Activated CD4-positive, alpha-beta T cell treated with anti-CD3 and anti-CD28 coated beads, Interleukin-2, amount 50 U/mL, for 16 hours (primary cell): ENCODE data around the gene TET2.
A peak's percentile ranks its signal among the peaks of the same experiment; 100 is the strongest.

Experiments
- DNase-seq: peaks from one replicate; pipeline ENCODE4 v3.0.0-alpha.2; 2020

Gene TET2

DNA sequence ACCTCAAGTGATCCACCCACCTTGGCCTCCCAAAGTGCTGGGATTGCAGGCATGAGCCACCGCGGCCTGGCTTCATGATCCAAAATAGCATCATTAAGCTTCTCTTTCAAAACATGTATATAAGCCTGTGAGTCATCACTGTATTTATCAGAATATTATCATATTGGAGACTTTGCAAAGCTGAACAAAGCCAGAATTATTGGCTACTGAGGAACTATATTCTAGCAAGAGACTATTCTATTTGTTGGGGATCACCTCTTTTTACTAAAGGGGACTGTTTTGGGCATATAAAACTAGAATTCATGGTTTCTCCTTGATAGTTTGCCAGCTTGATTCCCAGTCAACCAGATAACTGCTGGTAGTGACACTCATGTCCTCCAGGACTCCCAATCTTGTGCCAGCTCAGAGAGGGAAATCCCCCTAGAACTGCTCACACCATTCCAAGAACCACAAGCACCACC is 40.1 kb downstream of the TET2 start:
- DNase-seq, result no peak

GRCh38 chr4:105189855-105190650 is 43.4 kb downstream of the TET2 start:
- peak; percentile 5 for DNase-seq

- peak; percentile 56 for DNase-seq
Observed at GRCh38 chr4:105191621-105192210, 45.0 kb downstream of the TET2 start.

GRCh38 chr4:105192474-105192873 is 45.8 kb downstream of the TET2 start:
- no peak for DNase-seq

- DNase-seq, result no peak
Observed at GRCh38 chr4:105192910-105193309, 46.2 kb downstream of the TET2 start.

DNA sequence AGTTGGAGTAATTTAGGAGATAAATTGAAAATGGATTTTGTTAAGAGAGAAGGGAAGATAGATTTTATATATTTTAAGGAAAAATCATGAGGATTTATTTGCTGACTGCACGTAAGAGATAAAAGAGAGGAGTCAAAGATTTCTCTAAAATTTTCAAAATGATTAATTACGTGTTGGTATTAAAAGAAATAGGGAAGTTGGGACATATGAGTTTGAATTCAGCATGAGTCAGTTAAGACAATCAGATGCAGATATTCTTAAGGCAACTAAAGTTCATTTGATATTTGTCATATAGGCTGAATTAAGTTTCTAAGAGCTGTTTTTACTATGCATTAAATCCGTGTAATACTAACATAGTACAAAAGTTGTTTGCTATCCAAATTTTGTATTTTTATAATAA is 46.9 kb downstream of the TET2 start:
- DNase-seq, result no peak

DNA sequence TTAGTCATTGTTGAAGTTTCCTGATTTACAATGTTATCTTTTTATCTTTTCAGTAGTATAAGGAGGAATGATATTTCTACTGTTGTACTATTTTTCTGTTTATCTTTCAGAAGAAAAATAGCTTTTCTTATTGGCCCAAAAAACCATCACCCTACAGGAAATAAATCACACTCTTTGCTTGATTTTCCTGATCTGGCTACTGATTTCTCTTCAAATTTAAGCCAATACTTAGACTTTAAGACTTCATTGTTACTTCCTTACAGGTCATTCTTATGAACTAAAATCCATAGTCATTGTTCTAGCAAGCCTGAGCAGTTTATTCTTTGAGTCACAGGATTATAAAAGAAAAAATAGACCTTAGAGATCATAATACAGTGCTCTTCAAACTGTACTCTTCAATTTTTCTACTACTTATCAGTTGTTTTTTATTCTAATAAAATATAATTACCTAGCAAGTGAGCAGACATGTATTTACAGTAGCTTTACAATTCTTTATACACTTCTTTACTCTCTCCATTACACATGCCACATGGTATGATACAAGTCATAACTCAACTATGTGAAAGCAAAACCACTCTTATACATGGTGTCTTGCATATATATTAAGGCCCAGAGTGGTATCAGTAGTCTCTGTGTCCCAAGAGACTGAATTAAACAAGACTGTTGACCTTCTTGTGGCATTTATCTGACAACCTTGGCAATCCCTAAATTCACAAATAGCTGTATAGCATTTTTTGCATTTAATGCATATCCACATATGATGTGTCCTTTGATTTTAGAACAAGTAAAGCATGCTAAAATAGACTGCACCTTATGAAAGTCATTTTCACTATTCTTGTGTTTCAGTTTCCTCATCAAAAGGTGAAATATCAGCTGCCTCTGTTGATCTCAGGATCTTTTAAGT is 47.9 kb downstream of the TET2 start:
- peak; percentile 40 for DNase-seq

GRCh38 chr4:105196523-105197145 is 50.0 kb downstream of the TET2 start:
- DNase-seq, result no peak

- DNase-seq, result no peak
Observed at GRCh38 chr4:105197777-105198176, 51.1 kb downstream of the TET2 start.

DNA sequence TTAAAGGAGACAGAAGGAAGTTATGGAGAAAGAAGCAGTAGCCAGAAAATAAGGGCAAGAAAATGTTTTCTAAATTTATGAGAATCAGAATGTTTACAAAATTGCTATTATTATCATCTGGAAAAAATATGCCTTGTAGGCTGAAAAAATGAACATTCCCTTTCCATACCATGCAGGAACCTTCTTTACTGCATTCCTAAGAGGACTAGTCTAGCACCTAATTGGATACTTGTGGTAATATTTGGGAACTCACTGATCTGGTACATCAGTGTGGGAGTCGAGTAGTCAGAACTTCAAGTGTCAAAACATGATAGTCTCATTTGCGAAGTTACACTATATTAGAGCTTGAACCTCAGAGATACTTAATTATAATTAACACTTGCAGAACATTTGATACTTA is 51.9 kb downstream of the TET2 start:
- DNase-seq, result no peak

DNA sequence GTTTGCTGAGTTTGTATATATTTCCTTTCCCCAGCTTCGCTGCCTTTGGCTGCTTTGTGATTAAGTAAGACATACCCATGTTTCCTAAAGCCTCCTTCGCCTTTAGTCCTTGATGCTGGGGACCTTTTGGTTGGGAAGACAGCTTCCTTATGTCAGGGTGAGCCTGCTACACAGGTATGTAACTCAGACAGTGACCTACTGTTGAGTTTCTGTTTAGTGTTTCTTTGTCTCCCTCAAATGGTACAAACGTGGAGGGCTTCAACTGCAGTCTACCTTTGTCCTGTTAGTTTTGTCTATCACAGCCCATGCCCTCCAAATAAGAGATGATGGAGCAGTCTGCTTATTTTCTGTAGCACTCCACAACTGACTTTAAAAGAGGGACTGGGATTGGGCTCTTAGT is 59.5 kb downstream of the TET2 start:
- no peak for DNase-seq

- DNase-seq, result no peak
Observed at GRCh38 chr4:105207386-105207785, 60.7 kb downstream of the TET2 start.

GRCh38 chr4:105208561-105208960 is 61.9 kb downstream of the TET2 start:
- DNase-seq, result no peak

DNA sequence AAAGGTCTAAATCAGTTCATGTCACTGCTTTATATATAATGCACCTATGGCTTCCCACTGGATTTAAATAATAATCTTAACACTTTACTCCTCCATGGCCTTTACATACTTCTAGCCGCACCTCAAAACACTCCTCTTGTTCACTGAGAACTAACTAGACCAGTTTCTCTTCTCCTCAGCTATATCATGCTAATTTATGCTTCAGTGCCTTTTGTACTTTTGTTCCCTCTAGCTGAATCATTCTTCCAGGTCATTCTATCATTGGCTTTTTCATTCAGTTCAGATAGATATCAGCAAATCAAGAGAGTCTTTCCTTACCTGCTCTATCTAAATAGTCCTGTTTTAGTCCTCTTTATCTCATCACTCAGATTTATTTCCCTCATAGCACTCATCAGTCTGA is 64.2 kb downstream of the TET2 start:
- no peak for DNase-seq

DNA sequence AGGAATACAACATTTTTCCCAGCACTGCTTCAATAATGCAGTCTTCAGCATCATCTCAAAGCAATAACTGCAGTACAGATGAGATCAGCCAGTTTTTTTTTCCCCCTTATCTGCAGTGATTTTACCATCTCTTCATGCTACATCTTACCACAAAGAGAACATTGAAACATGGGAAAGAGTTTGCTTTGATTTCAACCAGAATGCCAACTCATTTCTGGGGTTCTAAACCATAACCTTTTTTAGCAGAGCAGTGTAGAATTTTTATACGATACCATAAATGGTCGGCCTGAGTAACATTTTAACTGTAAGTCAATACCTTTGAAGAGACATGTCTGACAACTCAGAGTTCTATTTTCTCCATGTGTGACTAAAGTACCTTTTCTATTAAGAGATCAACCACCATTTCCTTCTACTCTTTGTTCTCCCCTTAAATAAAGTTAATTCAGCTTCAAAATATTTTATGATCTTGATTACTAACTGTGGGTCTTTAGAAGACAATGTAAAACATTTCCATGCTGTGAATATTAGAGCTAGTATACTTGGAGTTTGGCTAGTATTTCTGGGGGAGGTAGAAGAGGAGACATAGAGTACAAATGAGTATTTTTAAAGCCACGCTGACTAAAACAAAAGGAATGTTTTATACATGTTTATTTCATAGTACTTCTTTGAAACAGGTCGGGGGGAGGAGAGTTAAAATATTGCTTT is 69.1 kb downstream of the TET2 start:
- peak; percentile 73 for DNase-seq

DNA sequence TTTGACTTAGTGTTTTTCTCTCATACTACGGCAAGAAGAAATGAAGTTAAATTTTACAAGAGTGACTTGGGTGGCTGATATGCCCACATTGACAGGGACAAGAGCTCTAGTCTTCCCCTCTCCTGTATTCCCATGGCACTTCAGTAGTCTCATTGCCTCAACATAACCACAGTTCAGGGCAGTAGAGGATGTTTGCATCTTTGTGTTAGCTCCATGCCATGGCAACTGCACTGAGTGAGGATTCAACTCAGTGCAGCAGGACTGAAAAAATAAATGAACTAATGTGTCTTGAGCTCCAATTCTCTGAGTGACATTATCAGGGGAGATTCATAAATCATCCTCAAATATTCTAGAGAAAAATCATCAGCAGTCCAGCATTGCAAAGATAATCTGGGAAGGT is 78.8 kb downstream of the TET2 start:
- DNase-seq, result no peak

GRCh38 chr4:105227054-105227453 is 80.4 kb downstream of the TET2 start:
- DNase-seq, result no peak

GRCh38 chr4:105230287-105230686 is 83.6 kb downstream of the TET2 start:
- no peak for DNase-seq

- DNase-seq, result no peak
Observed at GRCh38 chr4:105232374-105232773, 85.7 kb downstream of the TET2 start.

- no peak for DNase-seq
Observed at GRCh38 chr4:105234582-105234981, 87.9 kb downstream of the TET2 start.

DNA sequence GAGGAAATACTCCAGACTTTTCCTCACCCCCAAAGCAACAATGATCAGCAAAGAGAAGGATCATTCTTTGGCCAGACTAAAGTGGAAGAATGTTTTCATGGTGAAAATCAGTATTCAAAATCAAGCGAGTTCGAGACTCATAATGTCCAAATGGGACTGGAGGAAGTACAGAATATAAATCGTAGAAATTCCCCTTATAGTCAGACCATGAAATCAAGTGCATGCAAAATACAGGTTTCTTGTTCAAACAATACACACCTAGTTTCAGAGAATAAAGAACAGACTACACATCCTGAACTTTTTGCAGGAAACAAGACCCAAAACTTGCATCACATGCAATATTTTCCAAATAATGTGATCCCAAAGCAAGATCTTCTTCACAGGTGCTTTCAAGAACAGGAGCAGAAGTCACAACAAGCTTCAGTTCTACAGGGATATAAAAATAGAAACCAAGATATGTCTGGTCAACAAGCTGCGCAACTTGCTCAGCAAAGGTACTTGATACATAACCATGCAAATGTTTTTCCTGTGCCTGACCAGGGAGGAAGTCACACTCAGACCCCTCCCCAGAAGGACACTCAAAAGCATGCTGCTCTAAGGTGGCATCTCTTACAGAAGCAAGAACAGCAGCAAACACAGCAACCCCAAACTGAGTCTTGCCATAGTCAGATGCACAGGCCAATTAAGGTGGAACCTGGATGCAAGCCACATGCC is 89.7 kb downstream of the TET2 start:
- no peak for DNase-seq

DNA sequence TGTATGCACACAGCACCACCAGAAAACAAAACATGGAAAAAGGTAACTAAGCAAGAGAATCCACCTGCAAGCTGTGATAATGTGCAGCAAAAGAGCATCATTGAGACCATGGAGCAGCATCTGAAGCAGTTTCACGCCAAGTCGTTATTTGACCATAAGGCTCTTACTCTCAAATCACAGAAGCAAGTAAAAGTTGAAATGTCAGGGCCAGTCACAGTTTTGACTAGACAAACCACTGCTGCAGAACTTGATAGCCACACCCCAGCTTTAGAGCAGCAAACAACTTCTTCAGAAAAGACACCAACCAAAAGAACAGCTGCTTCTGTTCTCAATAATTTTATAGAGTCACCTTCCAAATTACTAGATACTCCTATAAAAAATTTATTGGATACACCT is 90.2 kb downstream of the TET2 start:
- DNase-seq, result no peak
